Erythroblast (primary cell): Measurements from ENCODE around the gene PAK5.

Experiments
- DNase-seq, 2 experiments: peaks; one replicate each; lab custom pipeline; 2025; lab: John Stamatoyannopoulos, UW
- GATA1 ChIP-seq: IDR thresholded peaks from 2 replicates; pipeline ENCODE4 v1.6.1; 2011; ENCODE audit warnings: low read depth, mild to moderate bottlenecking, control low read depth, low read length, moderate library complexity
- POLR2A ChIP-seq: IDR thresholded peaks from 2 replicates; pipeline ENCODE4 v1.6.1; 2011; ENCODE audit warnings: mild to moderate bottlenecking, low read length

PAK5 gene

GRCh38 chr20:9744551-9744950, 94.3 kb downstream of the PAK5 start:
- TF ChIP-seq GATA1 (no peak), POLR2A (no peak)
- no peak for DNase-seq

DNA sequence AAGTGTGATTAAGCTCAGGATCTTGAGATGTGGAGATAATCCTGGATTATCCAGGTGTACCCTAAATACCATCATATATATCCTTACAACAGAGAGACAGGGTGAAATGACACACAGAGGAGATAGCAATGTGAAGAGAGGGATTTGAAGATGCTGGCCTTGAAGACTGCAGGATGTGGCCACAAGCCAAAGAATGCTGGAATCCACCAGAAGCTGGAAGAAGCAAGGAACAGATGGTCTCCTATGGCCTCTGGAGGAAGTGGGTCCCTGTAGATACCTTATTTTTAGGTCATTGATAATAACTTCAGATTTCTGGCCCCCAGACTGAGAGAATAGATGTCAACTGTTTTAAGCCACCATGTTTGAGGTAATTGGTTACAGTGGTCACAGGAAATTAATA, 95.0 kb downstream of the PAK5 start:
- DNase-seq, result no peak
- TF ChIP-seq GATA1, result no peak
- TF ChIP-seq POLR2A, result no peak

DNA sequence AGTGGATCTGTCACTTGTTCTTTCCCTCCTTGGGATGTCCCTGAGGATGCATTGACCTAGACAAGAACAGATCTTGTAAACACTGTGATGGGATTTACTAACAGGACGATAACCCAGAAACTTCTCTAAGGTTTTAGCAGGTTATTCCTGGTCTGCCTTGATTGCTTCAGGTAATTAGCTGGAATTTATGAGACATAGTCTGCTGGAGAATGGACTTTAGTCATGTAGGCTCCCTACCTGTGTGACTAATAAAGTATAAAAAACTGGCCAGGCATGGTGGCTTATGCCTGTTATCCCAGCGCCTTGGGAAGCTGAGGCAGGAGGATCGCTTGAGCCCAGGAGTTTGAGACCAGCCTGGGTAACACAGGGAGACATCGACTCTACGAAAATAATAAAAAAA, 96.1 kb downstream of the PAK5 start:
- TF ChIP-seq GATA1 (no peak), POLR2A (no peak)
- no peak for DNase-seq

- no peak for TF ChIP-seq GATA1
- no peak for DNase-seq
These were observed 96.9 kb downstream of the PAK5 start for GRCh38 chr20:9741996-9742395.

- TF ChIP-seq POLR2A, result no peak
- TF ChIP-seq GATA1, result no peak
- DNase-seq, result no peak
These were observed 98.4 kb downstream of the PAK5 start for GRCh38 chr20:9740486-9740885.

DNA sequence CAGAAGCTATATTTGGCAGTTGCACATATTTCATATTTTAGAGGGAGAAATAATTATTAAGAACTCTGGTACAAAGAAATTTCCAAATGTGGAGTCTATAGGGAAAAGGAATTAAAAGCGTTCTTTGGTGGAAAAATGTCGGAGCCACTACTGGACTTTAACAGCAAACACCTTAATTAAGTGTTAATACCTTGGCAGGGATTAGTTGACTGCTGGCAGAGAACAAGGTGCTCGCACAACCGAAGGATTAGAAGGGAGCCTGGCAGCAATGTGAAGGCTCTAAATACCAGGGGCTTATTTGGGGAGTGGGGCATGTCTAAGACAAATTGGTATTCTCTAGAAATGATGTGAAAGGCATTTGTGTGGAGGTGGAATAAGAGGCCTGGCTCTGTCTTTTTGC, 98.9 kb downstream of the PAK5 start:
- no peak for TF ChIP-seq GATA1
- TF ChIP-seq POLR2A, result no peak
- no peak for DNase-seq

DNA sequence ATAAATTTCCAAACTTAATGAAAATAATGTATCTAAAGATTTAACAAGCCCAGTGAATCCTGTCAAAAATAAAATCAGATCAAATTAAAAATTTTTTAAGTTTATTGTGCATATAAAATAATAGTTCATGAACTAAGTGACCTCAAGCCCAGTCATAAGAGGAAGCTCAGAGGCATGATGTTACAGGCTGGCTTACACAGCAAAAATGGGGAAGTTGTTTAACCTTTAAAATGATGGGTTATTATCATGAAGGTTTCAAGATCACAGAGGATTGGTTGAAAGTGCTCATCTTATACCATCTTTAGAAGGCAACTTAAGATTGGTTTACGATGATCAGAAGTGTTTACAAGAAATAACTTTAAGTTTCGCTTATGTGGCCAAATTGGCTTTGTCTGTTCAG, 102.5 kb downstream of the PAK5 start:
- TF ChIP-seq POLR2A, result no peak
- no peak for TF ChIP-seq GATA1
- DNase-seq, result no peak

DNA sequence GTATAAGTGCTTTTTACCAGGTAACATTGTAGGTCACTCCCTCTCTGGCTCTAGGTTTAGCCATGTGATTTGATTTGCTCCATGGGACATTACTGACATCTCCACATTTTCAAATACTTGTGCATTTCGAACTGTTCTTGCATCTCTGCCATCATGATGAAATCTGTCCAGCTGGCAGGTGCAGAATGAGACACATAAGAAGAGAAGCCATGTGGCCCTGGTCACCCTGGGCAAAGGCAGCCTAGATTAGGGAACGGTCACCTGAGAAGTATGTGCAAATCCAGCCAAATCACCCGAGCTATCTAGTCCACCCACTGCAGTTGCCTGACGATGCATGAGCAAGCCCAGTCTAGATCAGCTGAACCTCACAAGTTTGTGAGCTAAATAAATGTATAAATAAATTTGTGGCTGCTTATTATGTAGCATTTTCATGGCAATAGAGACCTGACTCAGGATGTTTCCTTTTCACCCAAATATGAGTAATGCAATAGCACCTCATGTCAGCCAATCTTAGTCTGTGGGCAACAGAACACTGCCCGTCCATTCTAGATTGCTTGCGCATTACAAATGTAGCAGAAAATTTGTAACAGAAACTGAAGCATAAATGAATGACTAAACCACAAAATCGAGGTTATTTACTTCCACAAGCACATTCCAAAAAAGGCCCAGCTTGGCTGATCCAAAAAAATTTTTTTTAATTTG, 115.2 kb downstream of the PAK5 start:
- DNase-seq, result no peak
- TF ChIP-seq GATA1 (no peak), POLR2A (no peak)

GRCh38 chr20:9711872-9712271, 127.0 kb downstream of the PAK5 start:
- TF ChIP-seq POLR2A (no peak), GATA1 (no peak)
- no peak for DNase-seq

GRCh38 chr20:9710685-9711084, 128.2 kb downstream of the PAK5 start:
- no peak for DNase-seq
- TF ChIP-seq GATA1, result no peak
- no peak for TF ChIP-seq POLR2A

GRCh38 chr20:9705722-9706476, 133.0 kb downstream of the PAK5 start:
- no peak for DNase-seq
- no peak for TF ChIP-seq GATA1
- TF ChIP-seq POLR2A, result no peak

GRCh38 chr20:9699181-9699580, 139.7 kb downstream of the PAK5 start:
- TF ChIP-seq POLR2A (no peak), GATA1 (no peak)
- DNase-seq, result no peak

DNA sequence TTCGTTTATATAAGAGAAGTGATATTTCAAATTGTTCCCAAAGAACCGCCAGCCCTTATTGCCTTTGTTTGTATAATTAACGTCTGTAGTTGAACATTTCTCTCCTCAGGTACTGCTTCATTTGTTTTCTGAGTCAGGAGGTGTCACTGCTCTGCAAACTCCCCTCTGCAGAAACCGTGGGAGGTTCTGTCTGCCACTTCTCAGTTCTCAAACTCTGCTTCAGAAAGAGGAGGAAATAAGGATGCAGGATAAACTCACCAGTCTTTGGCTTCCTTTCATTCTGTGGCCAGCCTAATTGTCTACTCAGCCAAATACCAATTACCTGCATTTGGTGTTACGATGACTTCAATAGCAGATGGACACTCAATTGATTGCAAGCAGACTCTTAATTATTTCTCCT, 149.8 kb downstream of the PAK5 start:
- TF ChIP-seq GATA1 (no peak), POLR2A (no peak)
- DNase-seq, result no peak

DNA sequence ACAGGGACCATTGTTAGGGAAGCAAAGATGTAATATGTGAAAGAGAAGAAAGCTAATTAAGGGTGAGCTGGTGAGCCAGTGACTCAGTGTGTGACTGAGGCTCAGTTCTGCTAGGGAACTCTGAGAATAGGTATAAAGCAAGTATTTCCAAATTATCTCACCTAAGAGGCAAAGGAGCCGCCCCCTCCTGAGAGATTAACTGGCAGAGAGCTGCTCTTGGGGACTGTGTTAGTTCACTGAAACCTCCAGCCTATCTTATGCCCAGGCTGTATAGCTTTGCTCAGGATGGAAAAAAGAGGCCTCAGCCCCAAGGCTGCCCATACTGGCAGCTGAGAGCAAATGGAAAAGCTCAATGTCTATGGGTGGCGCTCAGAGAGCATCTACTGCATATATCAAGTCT, 152.0 kb downstream of the PAK5 start:
- no peak for DNase-seq
- no peak for TF ChIP-seq POLR2A
- TF ChIP-seq GATA1, result no peak

DNA sequence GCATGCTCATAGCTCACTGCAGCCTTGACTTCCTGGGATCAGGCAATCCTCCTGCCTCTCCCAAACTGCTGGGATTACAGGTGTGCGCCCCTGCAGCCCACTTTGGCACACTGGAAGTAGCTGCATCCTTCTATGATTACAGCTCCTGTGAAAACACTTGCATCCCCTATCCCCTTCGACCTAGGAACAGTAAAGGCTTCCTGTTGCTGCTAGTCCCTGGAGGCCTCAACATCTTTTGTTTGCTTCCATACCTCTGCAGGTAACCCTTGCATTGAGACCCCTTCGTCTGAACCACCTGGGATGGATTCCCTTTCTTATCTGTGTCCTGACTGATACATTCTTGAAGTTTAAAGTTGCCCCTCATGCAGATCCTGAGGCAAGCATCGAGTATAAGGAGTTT, 152.4 kb downstream of the PAK5 start:
- no peak for TF ChIP-seq GATA1
- no peak for TF ChIP-seq POLR2A
- DNase-seq, result no peak
